GM20000 (cell line): ENCODE results near the gene ABHD11.
A peak's percentile ranks its signal among the peaks of the same experiment; 100 is the strongest.

Experiments
- DNase-seq: peaks from one replicate; pipeline ENCODE4 v3.0.0; 2012; ENCODE audit warnings: low spot score
- TF ChIP-seq, protein P1 (sequence below): IDR thresholded peaks from 2 replicates; pipeline ENCODE4 v1.5.1; 2012; ENCODE audit warnings: mild to moderate bottlenecking, control low read depth; ENCODE audit errors: extremely low read depth, missing control alignments

Gene ABHD11

DNA sequence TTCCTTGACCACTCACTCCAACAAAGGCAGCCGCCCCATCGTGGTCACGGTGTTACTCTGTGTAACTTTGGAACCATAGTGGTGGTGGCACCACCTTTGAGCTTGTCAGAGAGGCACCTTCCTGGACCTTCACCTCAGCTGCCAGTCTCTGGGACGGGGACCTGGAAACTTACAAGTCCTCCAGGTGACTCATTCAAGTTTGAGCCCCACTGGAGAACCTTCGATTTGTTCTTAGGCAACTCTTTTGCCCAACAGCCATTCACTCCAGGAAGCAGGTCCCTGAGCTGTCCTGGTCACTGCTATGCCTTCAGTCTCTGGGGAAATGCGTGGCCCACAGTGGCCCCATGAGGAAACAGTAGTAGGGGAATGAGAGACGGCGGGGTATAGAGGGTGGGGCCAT is 36.4 kb downstream of the ABHD11 start:
- no peak for DNase-seq
- TF ChIP-seq, protein P1, sequence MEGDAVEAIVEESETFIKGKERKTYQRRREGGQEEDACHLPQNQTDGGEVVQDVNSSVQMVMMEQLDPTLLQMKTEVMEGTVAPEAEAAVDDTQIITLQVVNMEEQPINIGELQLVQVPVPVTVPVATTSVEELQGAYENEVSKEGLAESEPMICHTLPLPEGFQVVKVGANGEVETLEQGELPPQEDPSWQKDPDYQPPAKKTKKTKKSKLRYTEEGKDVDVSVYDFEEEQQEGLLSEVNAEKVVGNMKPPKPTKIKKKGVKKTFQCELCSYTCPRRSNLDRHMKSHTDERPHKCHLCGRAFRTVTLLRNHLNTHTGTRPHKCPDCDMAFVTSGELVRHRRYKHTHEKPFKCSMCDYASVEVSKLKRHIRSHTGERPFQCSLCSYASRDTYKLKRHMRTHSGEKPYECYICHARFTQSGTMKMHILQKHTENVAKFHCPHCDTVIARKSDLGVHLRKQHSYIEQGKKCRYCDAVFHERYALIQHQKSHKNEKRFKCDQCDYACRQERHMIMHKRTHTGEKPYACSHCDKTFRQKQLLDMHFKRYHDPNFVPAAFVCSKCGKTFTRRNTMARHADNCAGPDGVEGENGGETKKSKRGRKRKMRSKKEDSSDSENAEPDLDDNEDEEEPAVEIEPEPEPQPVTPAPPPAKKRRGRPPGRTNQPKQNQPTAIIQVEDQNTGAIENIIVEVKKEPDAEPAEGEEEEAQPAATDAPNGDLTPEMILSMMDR = no peak

DNA sequence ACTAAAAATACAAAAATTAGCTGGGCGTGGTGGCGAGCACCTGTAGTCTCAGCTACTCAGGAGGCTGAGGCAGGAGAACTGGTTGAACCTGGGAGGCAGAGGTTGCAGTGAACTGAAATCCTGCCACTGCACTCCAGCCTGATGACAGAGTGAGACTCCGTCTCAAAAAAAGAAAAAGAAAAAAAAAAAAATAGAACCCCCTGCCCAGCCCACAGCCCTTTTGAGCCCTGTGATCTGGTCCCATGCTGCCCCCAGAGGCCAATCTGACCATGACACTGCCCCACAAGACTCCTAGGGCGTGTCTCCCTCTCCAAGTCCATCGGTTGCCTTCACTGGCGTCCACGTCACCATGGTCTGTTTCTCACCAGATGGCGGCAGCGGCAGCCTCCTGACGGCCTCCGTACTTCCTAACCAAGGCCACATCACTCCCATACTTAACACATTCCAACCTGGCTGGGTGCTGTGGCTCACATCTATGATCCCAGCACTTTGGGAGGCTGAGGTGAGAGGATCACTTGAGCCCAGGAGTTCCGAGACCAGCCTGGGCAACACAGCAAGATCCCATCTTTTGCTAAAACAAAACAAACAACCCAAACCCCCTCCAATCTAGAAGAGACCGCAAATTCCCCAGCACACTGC is 37.1 kb downstream of the ABHD11 start:
- TF ChIP-seq, protein P1 = peak; percentile 27
- peak; percentile 73 for DNase-seq

DNA sequence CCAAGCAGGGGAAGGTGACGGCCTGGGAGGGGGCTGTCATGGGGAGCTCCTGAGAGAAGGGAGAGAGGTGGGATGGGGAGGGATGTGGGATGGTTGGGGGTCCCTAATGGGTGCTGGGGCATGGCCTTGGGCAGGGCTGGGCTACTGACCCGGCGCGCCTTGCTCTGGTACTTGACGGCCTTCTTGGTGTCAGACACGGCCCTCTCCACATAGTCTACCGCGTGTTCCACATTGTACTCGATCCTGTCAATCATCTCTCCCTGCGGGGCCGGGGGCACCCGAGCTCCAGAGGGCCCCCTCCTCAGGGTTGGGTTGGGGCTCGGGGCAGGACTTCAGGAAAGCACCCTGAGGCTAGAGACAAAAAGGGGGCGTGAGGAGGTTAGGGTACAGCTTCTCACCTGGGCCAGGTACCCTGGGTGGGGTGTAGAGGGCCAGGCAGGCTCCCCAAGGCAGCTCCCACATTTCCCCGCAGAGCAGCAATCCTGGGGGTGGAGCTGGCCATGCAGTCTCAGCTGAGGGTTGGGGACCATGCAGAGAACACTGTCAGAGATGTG is 37.9 kb downstream of the ABHD11 start:
- DNase-seq = no peak
- TF ChIP-seq, protein P1 = no peak

DNA sequence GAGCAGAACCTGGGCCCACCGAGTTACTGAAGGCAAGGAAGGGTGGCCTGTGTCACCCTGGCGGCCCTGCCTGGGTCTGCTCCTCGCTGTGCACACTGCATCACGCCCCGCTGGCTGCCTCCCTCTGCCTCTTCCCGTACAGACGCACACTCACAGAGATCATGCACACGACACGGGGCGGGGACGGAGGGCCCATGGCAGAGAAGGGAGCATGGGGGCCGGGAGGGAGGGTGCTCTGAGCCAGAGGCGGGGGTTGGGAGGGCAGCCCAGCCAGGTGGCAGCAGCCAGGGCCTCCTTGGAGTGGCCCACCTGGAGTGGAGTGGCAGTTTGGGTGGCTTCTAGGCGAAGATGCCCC is 38.6 kb downstream of the ABHD11 start:
- TF ChIP-seq, protein P1 = no peak
- no peak for DNase-seq

DNA sequence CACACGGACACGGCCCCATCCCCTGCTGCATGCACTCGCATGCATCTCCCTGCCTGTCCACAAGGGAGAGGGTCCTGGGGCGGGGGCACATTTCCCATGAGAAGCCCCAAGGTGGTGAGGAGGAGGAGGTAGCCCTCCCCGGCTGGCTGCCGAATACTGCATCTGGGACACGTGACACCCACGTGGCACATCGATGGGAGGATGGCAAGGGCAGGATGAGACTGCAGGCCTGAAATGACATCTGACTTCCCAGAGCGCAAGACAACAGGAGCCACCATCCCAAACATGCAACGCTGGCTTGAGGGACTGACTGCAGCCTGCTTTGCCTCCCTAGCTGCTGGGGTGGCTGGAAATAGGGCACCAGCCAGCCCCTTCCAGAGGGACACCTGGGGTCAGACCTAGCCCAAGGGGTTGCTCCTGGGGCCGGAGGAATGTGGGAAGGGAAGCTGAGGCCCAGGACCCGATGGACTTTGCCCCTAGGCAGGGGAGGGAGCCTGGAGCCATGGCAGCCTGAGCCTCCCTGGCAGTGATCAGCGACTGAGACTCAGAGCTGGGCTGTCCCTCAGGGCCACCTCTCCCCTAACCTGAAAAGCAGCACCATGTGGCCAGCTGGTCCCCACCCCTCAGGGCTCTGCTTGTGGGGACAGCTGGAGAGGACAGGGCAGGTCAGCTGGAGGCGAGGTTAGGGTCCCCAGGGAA is 39.1 kb downstream of the ABHD11 start:
- DNase-seq = no peak
- TF ChIP-seq, protein P1 = no peak

DNA sequence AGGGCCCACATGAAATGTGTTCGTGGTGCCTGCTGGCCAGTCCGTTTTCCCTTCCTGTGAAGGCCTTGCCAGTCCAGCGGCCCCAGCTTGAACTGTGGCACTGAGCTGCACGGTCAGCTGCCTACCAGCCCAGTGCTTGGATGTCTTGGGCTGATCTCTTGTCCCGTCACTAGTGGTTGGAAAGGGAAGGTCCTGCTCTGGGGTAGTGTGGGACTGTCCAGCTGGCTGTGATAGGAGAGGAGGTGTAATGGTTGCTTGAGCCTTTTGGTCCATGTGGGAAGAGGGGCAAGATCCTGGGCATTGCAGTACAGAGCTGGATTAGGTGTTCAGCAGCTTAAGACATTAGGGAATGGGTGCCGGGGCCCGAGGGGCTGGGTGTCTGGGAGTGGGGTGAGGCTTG is 40.2 kb downstream of the ABHD11 start:
- DNase-seq = no peak
- TF ChIP-seq, protein P1 = no peak

DNA sequence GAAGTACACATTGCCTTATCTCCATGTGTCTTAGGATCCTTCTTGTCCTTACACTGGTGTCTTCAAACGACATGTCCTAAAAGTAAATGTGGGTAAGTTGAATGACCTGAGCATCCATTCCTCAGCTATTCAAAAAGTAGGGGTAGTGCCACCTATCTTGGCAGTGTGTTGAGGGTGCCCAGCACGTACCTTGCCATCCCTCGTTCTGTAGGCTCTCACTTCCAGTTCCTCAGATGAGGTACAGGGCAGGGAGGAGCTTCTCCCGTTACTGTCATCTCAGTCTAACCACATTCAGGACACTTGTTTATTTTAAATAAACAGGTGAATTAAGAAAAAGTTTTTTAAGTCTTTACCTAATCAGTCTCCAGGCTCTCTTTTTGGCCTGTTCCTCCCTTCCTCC is 42.2 kb downstream of the ABHD11 start:
- no peak for DNase-seq
- TF ChIP-seq, protein P1 = no peak
